T-cell (primary cell): Measurements from ENCODE around the gene TK2. TPM values are rescaled to one million over a fixed set of nuclear protein-coding genes. Genes with fewer than 3 reads are reported as not detected.

ENCODE experiments used
- ATAC-seq, 4 experiments: fragments of 200-7000 bp in 3 of 4; fragments of 150-1000 bp in 1 of 4; cut with Tn5 transposase; replicated peaks in 1 of 4; 1 replicate in 3 of 4; 2 replicates in 1 of 4; pipeline ENCODE4 v1.10.0; 2021; ENCODE audit warnings: moderate library complexity in 3 of 4, mild to moderate bottlenecking in 2 of 4, moderate number of reproducible peaks in 1 of 4
- CTCF ChIA-PET, 2 donors: fragments of 300-600 bp; sonication (Branson Sonifier 250); formaldehyde crosslinking; loops; one replicate each; lab custom pipeline; 2022; ENCODE audit warnings: antibody characterized with exemption in 2 of 2; lab: Charles Lee
- POLR2A ChIA-PET, 2 donors: fragments of 300-600 bp; sonication (Branson Sonifier 250); formaldehyde crosslinking; loops; one replicate each; lab custom pipeline; 2022; ENCODE audit warnings: antibody characterized with exemption in 2 of 2; lab: Charles Lee
- DNase-seq, 35 experiments: peaks; one replicate each; pipeline versions ENCODE4 v3.0.0 to v3.0.0-alpha.2; 2013 to 2023
- H3K27ac ChIP-seq: one replicate; pipeline ENCODE4 v1.5.1; 2013; ENCODE audit warnings: low read length
- H3K27me3 ChIP-seq, 2 experiments: replicated peaks in 1 of 2; 1 replicate in 1 of 2; 2 replicates in 1 of 2; pipeline versions ENCODE4 v1.6.1 to v1.7.0; 2013; ENCODE audit warnings: low read length in 1 of 2, mixed read lengths in 1 of 2; ENCODE audit not compliant: control insufficient read depth in 2 of 2, insufficient read depth in 2 of 2; ENCODE audit errors: extremely low read depth in 1 of 2
- H3K36me3 ChIP-seq, 2 donors: 1 replicate in 1 of 2; 2 replicates in 1 of 2; pipeline versions ENCODE4 v1.6.1 to v1.7.0; 2013; ENCODE audit warnings: low read length in 1 of 2; ENCODE audit not compliant: control insufficient read depth in 2 of 2, insufficient read depth in 1 of 2; ENCODE audit errors: extremely low read depth in 1 of 2
- H3K4me1 ChIP-seq, 2 experiments: 1 replicate in 1 of 2; 2 replicates in 1 of 2; pipeline versions ENCODE4 v1.6.1 to v1.7.0; 2013; ENCODE audit warnings: low read length in 2 of 2, mixed read lengths in 1 of 2; ENCODE audit not compliant: insufficient read depth in 2 of 2, control insufficient read depth in 1 of 2; ENCODE audit errors: extremely low read depth in 1 of 2
- H3K4me3 ChIP-seq, 2 donors: 1 replicate in 1 of 2; 2 replicates in 1 of 2; pipeline versions ENCODE4 v1.5.1 to v1.7.0; 2013; ENCODE audit warnings: mild to moderate bottlenecking in 2 of 2, low read length in 1 of 2, moderate library complexity in 1 of 2; ENCODE audit not compliant: control insufficient read depth in 1 of 2; ENCODE audit errors: extremely low read depth in 1 of 2
- H3K9me3 ChIP-seq: 2 replicates; pipeline ENCODE4 v1.7.0; 2013
- H3K27ac Mint-ChIP-seq, 2 donors: one replicate each; pipeline ENCODE4 v1.8.0; 2020 to 2021; ENCODE audit warnings: mild to moderate bottlenecking in 2 of 2, mixed read lengths in 2 of 2
- H3K27me3 Mint-ChIP-seq, 2 donors: one replicate each; pipeline ENCODE4 v1.8.0; 2021 to 2022; ENCODE audit warnings: mixed read lengths in 2 of 2
- H3K36me3 Mint-ChIP-seq: one replicate; pipeline ENCODE4 v1.8.0; 2021; ENCODE audit warnings: mixed read lengths
- H3K4me1 Mint-ChIP-seq, 3 donors: one replicate each; pipeline ENCODE4 v1.8.0; 2020 to 2022; ENCODE audit warnings: mixed read lengths in 3 of 3, mild to moderate bottlenecking in 1 of 3
- H3K4me3 Mint-ChIP-seq, 3 donors: one replicate each; pipeline ENCODE4 v1.8.0; 2020 to 2022; ENCODE audit warnings: mild to moderate bottlenecking in 3 of 3, mixed read lengths in 3 of 3, moderate library complexity in 3 of 3
- H3K9me3 Mint-ChIP-seq, 3 donors: one replicate each; pipeline ENCODE4 v1.8.0; 2020 to 2022; ENCODE audit warnings: mixed read lengths in 3 of 3
- WGBS: methylation state at CpG from one replicate; pipeline ENCODE4 v1.1.5; 2013; ENCODE audit warnings: missing lambda C conversion rate; ENCODE audit not compliant: insufficient coverage; 5-methylcytosine and 5-hydroxymethylcytosine counted together
- total RNA-seq, 35 experiments: library from RNA in 6 of 35; stranded (reverse) in 6 of 35; fragments of 120-200 nt in 1 of 35; gene quantifications; one replicate each; pipeline versions ENCODE4 v1.2.1 to v1.2.4 and lab custom pipeline; 2013 to 2026

The TK2 gene
- total RNA-seq, 5 donors from 2014 or later (not counting 1 experiment from before 2014, with no cell fraction given) = 4.6 to 10.8 (median 8.4) TPM

GRCh38 chr16:66541388-66542355 is 8.2 kb downstream of the TK2 start:
- peaks cover 8% of the 10 kb centered on the region for H3K36me3 Mint-ChIP-seq
- 95% methylated on average over 10 of the region's 18 CpGs for WGBS
- POLR2A ChIA-PET = interaction anchor here in 1 of 2 donors (0.6 kb wide), 1 partner anchor 173 kb away, joined by 5 read pairs; no protein-coding TSS in a partner anchor

GRCh38 chr16:66539623-66540469 is 10.1 kb downstream of the TK2 start:
- Histone ChIP-seq H3K36me3 (no peaks in the 10 kb centered on the region), H3K4me3 (no peak overlapping the region), H3K9me3 (no peaks in the 10 kb centered on the region), H3K27me3 (no peaks in the 10 kb centered on the region), H3K4me1 (peaks cover 3 to 12% of the 10 kb centered on the region in 2 experiments), H3K27ac (no peak overlapping the region)
- no peak overlapping the region for H3K4me3 Mint-ChIP-seq
- peak in 1 of 35 experiments; percentile 37 for DNase-seq
- peak in 1 of 4 experiments; percentile 56 for ATAC-seq
- 20% methylated on average over 1 of the region's 3 CpGs for WGBS
- peaks cover 15 to 38% (median 18%) of the 10 kb centered on the region in 3 donors for H3K4me1 Mint-ChIP-seq
- H3K27me3 Mint-ChIP-seq = no peaks in the 10 kb centered on the region
- no peaks in the 10 kb centered on the region for H3K9me3 Mint-ChIP-seq
- peak overlapping the region; percentile 75 to 79 for H3K27ac Mint-ChIP-seq
- H3K36me3 Mint-ChIP-seq = peaks cover 8% of the 10 kb centered on the region
- ChIA-PET CTCF (interaction anchor here in 1 of 2 donors (0.6 kb wide), 1 partner anchor 24 kb away, joined by 11 read pairs; no protein-coding TSS in a partner anchor), POLR2A (interaction anchor here in 1 of 2 donors (0.6 kb wide), 1 partner anchor 151 kb away, joined by 5 read pairs; no protein-coding TSS in a partner anchor)

More at GRCh38 chr16:66541388-66542355, 8.2 kb downstream of the TK2 start:
- Histone ChIP-seq H3K9me3 (no peaks in the 10 kb centered on the region), H3K36me3 (no peaks in the 10 kb centered on the region), H3K4me3 (no peak overlapping the region), H3K27me3 (no peaks in the 10 kb centered on the region), H3K4me1 (peaks cover 3 to 12% of the 10 kb centered on the region in 2 experiments), H3K27ac (no peak overlapping the region)
- no peak for ATAC-seq
- no peaks in the 10 kb centered on the region for H3K27me3 Mint-ChIP-seq
- peak overlapping the region in 1 of 2 donors; percentile 22 for H3K27ac Mint-ChIP-seq
- DNase-seq = no peak
- no peaks in the 10 kb centered on the region for H3K9me3 Mint-ChIP-seq
- peaks cover 15 to 43% (median 18%) of the 10 kb centered on the region in 3 donors for H3K4me1 Mint-ChIP-seq
- CTCF ChIA-PET = no interaction called here
- no peak overlapping the region for H3K4me3 Mint-ChIP-seq

DNA sequence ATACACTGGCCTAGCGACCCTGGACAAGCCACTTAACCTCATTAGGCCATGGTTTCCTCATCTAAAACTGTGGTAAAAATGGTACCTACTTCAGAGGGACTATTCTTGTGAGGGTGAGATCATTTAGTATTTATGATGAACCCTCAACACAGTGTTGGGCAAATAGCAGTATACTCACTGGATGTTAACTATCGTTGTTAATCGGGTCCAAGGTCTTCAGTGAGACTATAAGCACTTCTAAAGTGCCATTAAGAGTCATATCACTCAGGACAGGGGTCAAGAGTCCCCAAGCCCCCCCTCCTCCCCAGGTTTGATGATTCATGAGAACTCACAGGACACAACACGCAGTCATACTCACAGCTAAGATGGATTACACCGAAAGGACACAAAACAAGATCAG is 11.0 kb downstream of the TK2 start:
- Histone ChIP-seq H3K27me3 (no peaks in the 10 kb centered on the region), H3K4me1 (peaks cover 3 to 12% of the 10 kb centered on the region in 2 experiments), H3K27ac (no peak overlapping the region), H3K36me3 (no peaks in the 10 kb centered on the region), H3K4me3 (no peak overlapping the region), H3K9me3 (no peaks in the 10 kb centered on the region)
- no CpG with 5 or more reads among the region's 5 CpGs for WGBS
- no peak for DNase-seq
- ChIA-PET POLR2A (no interaction called here), CTCF (no interaction called here)
- no peak for ATAC-seq
- H3K9me3 Mint-ChIP-seq = no peaks in the 10 kb centered on the region
- H3K27ac Mint-ChIP-seq = no peak overlapping the region
- no peaks in the 10 kb centered on the region for H3K27me3 Mint-ChIP-seq
- H3K36me3 Mint-ChIP-seq = peaks cover 11% of the 10 kb centered on the region
- no peak overlapping the region for H3K4me3 Mint-ChIP-seq
- H3K4me1 Mint-ChIP-seq = peaks cover 12 to 32% (median 18%) of the 10 kb centered on the region in 3 donors

- peaks cover 11% of the 10 kb centered on the region for H3K36me3 Mint-ChIP-seq
- ATAC-seq = no peak
- POLR2A ChIA-PET = no interaction called here
- no peak overlapping the region for H3K4me3 ChIP-seq
- no peaks in the 10 kb centered on the region for H3K36me3 ChIP-seq
- no peak for DNase-seq
- H3K27me3 ChIP-seq = no peaks in the 10 kb centered on the region
- H3K4me3 Mint-ChIP-seq = no peak overlapping the region
- 93% methylated on average over 2 of the region's 2 CpGs for WGBS
- CTCF ChIA-PET = interaction anchor here in 1 of 2 donors (0.6 kb wide), 1 partner anchor 27 kb away, joined by 6 read pairs; no protein-coding TSS in a partner anchor
- H3K4me1 Mint-ChIP-seq = peaks cover 11 to 29% (median 18%) of the 10 kb centered on the region in 3 donors
- no peaks in the 10 kb centered on the region for H3K9me3 Mint-ChIP-seq
- H3K27me3 Mint-ChIP-seq = no peaks in the 10 kb centered on the region
- no peaks in the 10 kb centered on the region for H3K9me3 ChIP-seq
- H3K27ac ChIP-seq = no peak overlapping the region
- H3K4me1 ChIP-seq = peaks cover 3 to 12% of the 10 kb centered on the region in 2 experiments
- H3K27ac Mint-ChIP-seq = no peak overlapping the region
Measured at GRCh38 chr16:66537236-66537635, 12.7 kb downstream of the TK2 start.

DNA sequence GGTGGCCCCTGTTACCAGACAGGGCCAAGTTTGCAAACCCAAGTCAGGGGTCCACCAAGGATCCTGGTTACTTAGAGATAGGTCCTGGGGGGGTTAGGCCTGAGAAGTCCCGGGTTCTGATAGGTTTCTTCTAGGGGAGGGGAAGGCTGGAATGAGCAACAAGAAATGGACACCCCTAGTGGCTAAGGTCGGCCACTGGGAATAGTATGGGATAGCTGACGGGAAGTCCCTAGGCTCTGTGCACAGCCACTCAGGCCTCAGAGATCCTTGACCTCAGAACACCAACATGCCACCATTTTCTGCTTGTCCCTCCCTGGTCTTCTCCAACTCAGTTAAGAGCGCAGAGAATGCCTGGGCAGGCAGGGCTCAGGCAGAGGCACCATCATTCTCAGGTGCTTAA is 13.4 kb downstream of the TK2 start:
- WGBS = 100% methylated on average over 1 of the region's 4 CpGs
- ChIA-PET CTCF (interaction anchor here (0.6 to 1.0 kb wide), 3 partner anchors 21 to 181 kb away, joined by 3 to 6 read pairs (median 4); no protein-coding TSS in a partner anchor), POLR2A (no interaction called here)
- Histone ChIP-seq H3K27me3 (no peaks in the 10 kb centered on the region), H3K4me3 (no peak overlapping the region), H3K4me1 (peaks cover 3 to 12% of the 10 kb centered on the region in 2 experiments), H3K36me3 (no peaks in the 10 kb centered on the region), H3K27ac (no peak overlapping the region), H3K9me3 (no peaks in the 10 kb centered on the region)
- H3K4me1 Mint-ChIP-seq = peaks cover 11 to 26% (median 18%) of the 10 kb centered on the region in 3 donors
- H3K36me3 Mint-ChIP-seq = peaks cover 11% of the 10 kb centered on the region
- ATAC-seq = no peak
- no peaks in the 10 kb centered on the region for H3K27me3 Mint-ChIP-seq
- DNase-seq = no peak
- H3K27ac Mint-ChIP-seq = no peak overlapping the region
- no peaks in the 10 kb centered on the region for H3K9me3 Mint-ChIP-seq
- no peak overlapping the region for H3K4me3 Mint-ChIP-seq

DNA sequence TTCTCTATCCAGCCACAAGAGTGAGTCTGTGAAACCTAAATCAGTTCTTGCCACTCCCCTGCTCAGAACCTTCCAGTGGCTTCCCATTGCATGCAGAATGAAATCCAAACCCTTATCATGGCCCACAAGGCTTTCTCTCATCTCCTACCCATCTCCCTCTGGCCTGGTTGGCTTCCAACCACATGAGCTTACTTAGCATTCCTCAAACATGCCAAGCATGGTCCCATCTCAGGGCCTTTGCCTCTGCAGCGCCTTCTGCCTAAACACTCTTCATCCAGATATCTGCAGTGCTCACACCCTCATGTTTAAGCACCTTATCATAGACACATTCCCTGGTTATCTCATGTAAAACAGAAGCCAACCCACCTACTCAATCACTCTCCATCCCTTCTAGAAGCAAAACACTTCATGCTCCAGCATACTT is 15.5 kb downstream of the TK2 start:
- H3K36me3 ChIP-seq = no peaks in the 10 kb centered on the region
- 100% methylated on average over 1 of the region's 1 CpG for WGBS
- ChIA-PET POLR2A (no interaction called here), CTCF (no interaction called here)
- H3K4me1 Mint-ChIP-seq = peaks cover 6 to 15% (median 6%) of the 10 kb centered on the region in 3 donors
- peak overlapping the region in 1 of 2 donors; percentile 11 for H3K27ac Mint-ChIP-seq
- no peak for ATAC-seq
- no peak for DNase-seq
- no peak overlapping the region for H3K27ac ChIP-seq
- no peaks in the 10 kb centered on the region for H3K9me3 Mint-ChIP-seq
- no peaks in the 10 kb centered on the region for H3K9me3 ChIP-seq
- H3K4me3 Mint-ChIP-seq = no peak overlapping the region
- H3K36me3 Mint-ChIP-seq = peaks cover 11% of the 10 kb centered on the region
- H3K4me3 ChIP-seq = no peak overlapping the region
- no peaks in the 10 kb centered on the region for H3K27me3 Mint-ChIP-seq
- H3K4me1 ChIP-seq = peaks cover 0 to 3% of the 10 kb centered on the region in 2 experiments
- H3K27me3 ChIP-seq = no peaks in the 10 kb centered on the region
